Skeletal muscle cell (primary cell): ENCODE data around the gene MALSU1.

ENCODE experiments used
- DNase-seq: peaks from one replicate; pipeline ENCODE4 v3.0.0-alpha.2; 2010; ENCODE audit warnings: low read depth
- H3K4me3 ChIP-seq: 2 replicates; pipeline ENCODE4 v1.5.1; 2011; ENCODE audit warnings: low read depth, mild to moderate bottlenecking, control low read depth, low read length, moderate library complexity

The MALSU1 gene

GRCh38 chr7:23356168-23356567 is 57.0 kb downstream of the MALSU1 start:
- no peak for DNase-seq
- H3K4me3 ChIP-seq = no peak overlapping the region

- no peak overlapping the region for H3K4me3 ChIP-seq
- no peak for DNase-seq
Observed at GRCh38 chr7:23356726-23357125, 57.6 kb downstream of the MALSU1 start.

DNA sequence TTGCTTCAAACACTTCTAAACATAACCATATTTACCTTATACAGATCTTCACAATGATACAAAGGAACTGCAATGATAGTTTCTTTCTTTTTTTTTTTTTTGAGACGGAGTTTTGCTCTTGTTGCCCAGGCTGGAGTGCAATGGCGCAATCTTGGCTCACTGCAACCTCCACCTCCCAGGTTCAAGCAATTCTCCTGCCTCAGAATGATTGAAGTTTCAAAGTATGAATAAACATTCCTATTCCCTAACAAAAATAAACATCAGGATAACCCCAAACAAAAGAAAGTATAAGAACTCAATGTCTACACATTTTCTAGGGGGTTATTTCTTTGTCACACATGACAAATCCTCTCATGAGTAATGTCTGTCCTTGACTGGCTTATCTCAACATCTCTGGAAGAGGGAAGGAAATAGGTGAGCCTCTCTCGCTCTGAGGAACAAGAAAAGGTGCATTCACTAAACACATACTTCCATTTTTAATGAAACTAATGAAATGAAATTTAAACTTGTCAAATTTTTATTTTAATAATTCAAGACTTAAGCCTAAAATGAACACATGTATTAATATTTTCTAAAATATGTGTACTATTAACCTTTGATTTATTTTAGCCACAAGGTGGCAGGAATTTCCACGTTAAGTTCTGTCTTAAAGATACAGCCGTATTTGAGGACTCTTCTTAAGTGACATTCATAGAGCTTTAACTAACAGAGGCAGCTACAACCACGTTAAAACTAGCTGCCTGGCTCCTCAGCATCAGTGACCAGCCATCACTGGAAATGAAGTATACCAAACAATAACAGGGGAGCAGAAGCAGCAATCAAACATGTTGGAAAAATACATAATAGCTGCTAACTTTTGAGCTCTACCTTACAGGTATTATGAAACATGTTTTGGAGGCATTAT is 58.3 kb downstream of the MALSU1 start:
- no peak for DNase-seq
- no peak overlapping the region for H3K4me3 ChIP-seq

- no peak for DNase-seq
- no peak overlapping the region for H3K4me3 ChIP-seq
Observed at GRCh38 chr7:23358152-23358674, 59.1 kb downstream of the MALSU1 start.
